Upper lobe of right lung (tissue), 1 donor: ENCODE data around the gene PRUNE2. TPM values are rescaled to one million over a fixed set of nuclear protein-coding genes. Genes with fewer than 3 reads are reported as not detected.
A peak's percentile ranks its signal among the peaks of the same experiment; 100 is the strongest.

Experiments used
- ATAC-seq: fragments of 200-7000 bp; cut with Tn5 transposase; one replicate; pipeline ENCODE4 v1.9.1; 2020; ENCODE audit warnings: mild to moderate bottlenecking, moderate library complexity
- DNase-seq: peaks from one replicate; pipeline ENCODE4 v3.0.0-alpha.2; 2020
- H3K27ac ChIP-seq: fragments of 200-600 bp; one replicate; pipeline ENCODE4 v1.8.0; 2022
- H3K27me3 ChIP-seq: fragments of 200-600 bp; one replicate; pipeline ENCODE4 v1.8.0; 2022; ENCODE audit warnings: mild to moderate bottlenecking
- H3K36me3 ChIP-seq: fragments of 200-600 bp; one replicate; pipeline ENCODE4 v1.8.0; 2022
- H3K4me1 ChIP-seq: fragments of 200-600 bp; one replicate; pipeline ENCODE4 v1.8.0; 2022
- H3K4me3 ChIP-seq: fragments of 200-600 bp; one replicate; pipeline ENCODE4 v1.8.0; 2022; ENCODE audit warnings: mild to moderate bottlenecking
- H3K9me3 ChIP-seq: fragments of 200-600 bp; one replicate; pipeline ENCODE4 v1.8.0; 2022
- intact Hi-C: fragments of 100-400 bp; cut with DNase I; formaldehyde crosslinking; loops from one replicate; pipeline ENCODE4 v1.11.0; 2022
- total RNA-seq: library from RNA; stranded (reverse); fragmentation: NEBNext Ultra II Directional; extraction: Animal tissue kit (Norgen Biotek cat#: 25700); gene quantifications from one replicate; pipeline ENCODE4 v1.2.1, GENCODE V29; 2021
- TF ChIP-seq, protein P1 (sequence below): fragments of 200-600 bp; IDR thresholded peaks from one replicate; pipeline ENCODE4 v1.8.0; 2022; ENCODE audit warnings: antibody characterized with exemption
- donor health status: DM: no; HTN: yes; CAD: no; lungs with severe emphysema.

Gene PRUNE2
- total RNA-seq, 1 donor from 2014 or later: 7.4 TPM

- intact Hi-C loops: no loop called here
- H3K27ac ChIP-seq: no peak overlapping the region
Measured at GRCh38 chr9:76626141-76626540, 279.8 kb downstream of the PRUNE2 start.

DNA sequence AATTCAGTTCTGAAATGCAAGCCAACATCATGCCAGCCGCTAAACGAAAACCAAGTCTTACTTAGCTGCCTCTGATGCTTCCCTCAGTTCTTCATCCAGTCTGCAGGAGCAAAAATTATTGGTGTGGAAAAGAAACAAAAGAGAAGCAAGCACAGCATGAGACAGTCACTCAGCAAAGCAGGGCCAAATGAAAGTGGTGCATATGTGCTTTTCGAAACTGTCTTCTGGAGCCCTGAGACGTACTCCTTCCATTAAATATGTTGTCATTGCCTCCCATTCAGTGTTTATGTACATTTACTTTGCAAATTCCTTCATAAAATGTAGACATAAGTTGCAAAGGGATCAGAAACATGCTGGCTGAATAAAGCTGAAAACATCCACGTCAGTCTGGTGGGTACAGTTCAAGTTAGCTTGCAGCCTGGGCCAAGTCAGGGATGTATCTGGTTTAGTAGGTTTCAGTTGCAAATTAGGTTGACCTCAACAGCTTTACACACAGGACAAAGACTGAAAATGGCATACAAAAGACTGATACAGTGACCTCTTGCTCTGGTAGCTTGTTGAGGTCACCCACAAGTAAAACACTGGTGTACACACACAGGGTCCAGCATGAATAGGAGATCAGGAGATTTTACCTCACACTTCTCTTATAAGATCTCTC, 281.4 kb downstream of the PRUNE2 start:
- H3K4me1 ChIP-seq: peaks cover 12% of the 10 kb centered on the region

More at GRCh38 chr9:76626141-76626540, 279.8 kb downstream of the PRUNE2 start:
- H3K4me3 ChIP-seq: no peak overlapping the region
- peaks cover 2% of the 10 kb centered on the region for H3K4me1 ChIP-seq
- TF ChIP-seq, protein P1, sequence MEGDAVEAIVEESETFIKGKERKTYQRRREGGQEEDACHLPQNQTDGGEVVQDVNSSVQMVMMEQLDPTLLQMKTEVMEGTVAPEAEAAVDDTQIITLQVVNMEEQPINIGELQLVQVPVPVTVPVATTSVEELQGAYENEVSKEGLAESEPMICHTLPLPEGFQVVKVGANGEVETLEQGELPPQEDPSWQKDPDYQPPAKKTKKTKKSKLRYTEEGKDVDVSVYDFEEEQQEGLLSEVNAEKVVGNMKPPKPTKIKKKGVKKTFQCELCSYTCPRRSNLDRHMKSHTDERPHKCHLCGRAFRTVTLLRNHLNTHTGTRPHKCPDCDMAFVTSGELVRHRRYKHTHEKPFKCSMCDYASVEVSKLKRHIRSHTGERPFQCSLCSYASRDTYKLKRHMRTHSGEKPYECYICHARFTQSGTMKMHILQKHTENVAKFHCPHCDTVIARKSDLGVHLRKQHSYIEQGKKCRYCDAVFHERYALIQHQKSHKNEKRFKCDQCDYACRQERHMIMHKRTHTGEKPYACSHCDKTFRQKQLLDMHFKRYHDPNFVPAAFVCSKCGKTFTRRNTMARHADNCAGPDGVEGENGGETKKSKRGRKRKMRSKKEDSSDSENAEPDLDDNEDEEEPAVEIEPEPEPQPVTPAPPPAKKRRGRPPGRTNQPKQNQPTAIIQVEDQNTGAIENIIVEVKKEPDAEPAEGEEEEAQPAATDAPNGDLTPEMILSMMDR: no peak
- DNase-seq (no peak), ATAC-seq (no peak)
- H3K9me3 ChIP-seq: no peaks in the 10 kb centered on the region
- H3K27me3 ChIP-seq: no peaks in the 10 kb centered on the region
- no peaks in the 10 kb centered on the region for H3K36me3 ChIP-seq

DNA sequence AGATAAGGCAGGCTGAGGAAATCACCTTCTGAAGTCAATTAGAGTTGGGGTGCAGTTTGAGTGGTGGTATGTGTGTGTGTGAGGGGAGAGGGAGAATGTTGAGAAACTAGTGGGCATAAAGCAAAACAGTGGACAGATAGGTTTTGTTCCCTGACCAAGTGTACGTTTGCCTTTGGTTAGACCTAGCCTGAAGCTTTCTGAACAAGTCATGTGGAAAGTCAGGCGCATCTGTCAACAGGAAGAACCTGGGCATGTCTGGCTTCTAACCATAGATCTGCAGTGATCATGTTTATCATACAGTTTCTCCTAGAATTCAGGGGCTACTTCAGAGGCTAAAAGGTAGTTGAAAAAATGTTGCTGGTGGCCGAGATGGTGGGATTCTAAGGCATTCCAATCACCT, 284.9 kb downstream of the PRUNE2 start:
- Histone ChIP-seq H3K9me3 (no peaks in the 10 kb centered on the region), H3K4me1 (peaks cover 32% of the 10 kb centered on the region), H3K4me3 (no peak overlapping the region), H3K27me3 (no peaks in the 10 kb centered on the region), H3K27ac (no peak overlapping the region), H3K36me3 (no peaks in the 10 kb centered on the region)
- TF ChIP-seq, protein P1: no peak
- ATAC-seq: no peak
- intact Hi-C loops: no loop called here
- no peak for DNase-seq

More for the DNA sequence above, 281.4 kb downstream of the PRUNE2 start:
- no peak overlapping the region for H3K27ac ChIP-seq
- intact Hi-C loops: no loop called here
- no peak overlapping the region for H3K4me3 ChIP-seq
- no peaks in the 10 kb centered on the region for H3K9me3 ChIP-seq
- H3K36me3 ChIP-seq: no peaks in the 10 kb centered on the region
- ATAC-seq: no peak
- TF ChIP-seq, protein P1: no peak
- H3K27me3 ChIP-seq: no peaks in the 10 kb centered on the region
- DNase-seq: no peak

DNA sequence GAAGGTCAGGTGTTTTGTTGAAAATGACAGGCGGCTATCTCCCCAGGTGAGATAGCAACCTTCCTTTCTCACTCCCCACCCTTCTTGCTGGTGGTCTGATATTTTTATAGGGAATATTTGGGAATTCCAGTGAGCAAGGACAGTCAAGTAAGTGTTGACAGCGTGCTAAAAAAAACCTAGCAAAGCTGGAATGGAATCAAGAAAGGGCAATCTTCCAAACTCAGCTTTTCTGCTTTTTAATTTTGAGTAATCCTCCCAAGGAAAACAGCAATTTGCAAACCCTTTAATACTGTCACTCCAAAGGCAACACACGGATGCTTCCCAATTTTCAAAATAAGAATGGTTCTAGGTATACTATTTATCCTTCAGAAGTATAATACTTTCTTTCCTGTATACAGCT, 285.3 kb downstream of the PRUNE2 start:
- Histone ChIP-seq H3K27ac (peak overlapping the region; percentile 21), H3K4me1 (peaks cover 32% of the 10 kb centered on the region), H3K36me3 (no peaks in the 10 kb centered on the region), H3K4me3 (no peak overlapping the region), H3K9me3 (no peaks in the 10 kb centered on the region), H3K27me3 (no peaks in the 10 kb centered on the region)
- DNase-seq (no peak), ATAC-seq (no peak)
- intact Hi-C loops: no loop called here
- TF ChIP-seq, protein P1: no peak

- no peaks in the 10 kb centered on the region for H3K27me3 ChIP-seq
- H3K27ac ChIP-seq: peak overlapping the region; percentile 27
- H3K36me3 ChIP-seq: no peaks in the 10 kb centered on the region
- intact Hi-C loops: no loop called here
- H3K4me1 ChIP-seq: peaks cover 32% of the 10 kb centered on the region
- no peaks in the 10 kb centered on the region for H3K9me3 ChIP-seq
- TF ChIP-seq, protein P1: no peak
- H3K4me3 ChIP-seq: no peak overlapping the region
- DNase-seq (no peak), ATAC-seq (peak; percentile 48)
Measured at GRCh38 chr9:76619640-76620039, 286.3 kb downstream of the PRUNE2 start.
